Esophagus (tissue), 2 donors: ENCODE data around the gene CDT1. TPM values are rescaled to one million over a fixed set of nuclear protein-coding genes. Genes with fewer than 3 reads are reported as not detected.

Experiments used
- H3K27ac ChIP-seq, 2 donors: one replicate each; pipeline ENCODE4 v1.5.1; 2013; ENCODE audit warnings: low read depth in 2 of 2, mild to moderate bottlenecking in 2 of 2, inconsistent platforms in 1 of 2, low read length in 1 of 2, moderate library complexity in 1 of 2
- H3K27me3 ChIP-seq, 2 donors: one replicate each; pipeline ENCODE4 v1.6.1; 2013; ENCODE audit warnings: low read length in 2 of 2, control low read depth in 1 of 2, mild to moderate bottlenecking in 1 of 2; ENCODE audit not compliant: insufficient read depth in 2 of 2, control insufficient read depth in 1 of 2
- H3K36me3 ChIP-seq, 2 donors: one replicate each; pipeline ENCODE4 v1.6.1; 2013; ENCODE audit warnings: low read length in 1 of 2; ENCODE audit not compliant: control insufficient read depth in 2 of 2, insufficient read depth in 2 of 2
- H3K4me1 ChIP-seq, 2 donors: one replicate each; pipeline ENCODE4 v1.6.1; 2013; ENCODE audit warnings: low read length in 1 of 2; ENCODE audit not compliant: control insufficient read depth in 2 of 2, insufficient read depth in 2 of 2
- H3K4me3 ChIP-seq, 2 donors: one replicate each; pipeline ENCODE4 v1.5.1; 2013; ENCODE audit warnings: low read length in 2 of 2, mild to moderate bottlenecking in 2 of 2, low read depth in 1 of 2, moderate library complexity in 1 of 2
- H3K9me3 ChIP-seq, 2 donors: one replicate each; pipeline ENCODE4 v1.6.1; 2013; ENCODE audit warnings: mild to moderate bottlenecking in 2 of 2, low read depth in 1 of 2, low read length in 1 of 2, moderate library complexity in 1 of 2; ENCODE audit not compliant: control insufficient read depth in 2 of 2, insufficient read depth in 1 of 2
- WGBS, 2 donors: extraction: QIAGEN DNeasy Blood & Tissue Kit; methylation state at CpG; one replicate each; pipeline ENCODE4 v1.1.7; 2013; 5-methylcytosine and 5-hydroxymethylcytosine counted together
- polyA plus RNA-seq, 2 donors: library from polyadenylated mRNA; stranded (reverse); fragments of 200-250 nt; gene quantifications; one replicate each; pipeline ENCODE4 v1.2.3, GENCODE V29; 2013
- donor health status: healthy with polysubstance abuse.
- donor health status: Bipolar disorder and iron deficiency.

CDT1 gene
- polyA plus RNA-seq, 2 donors, result 5.8 to 9.9 TPM

DNA sequence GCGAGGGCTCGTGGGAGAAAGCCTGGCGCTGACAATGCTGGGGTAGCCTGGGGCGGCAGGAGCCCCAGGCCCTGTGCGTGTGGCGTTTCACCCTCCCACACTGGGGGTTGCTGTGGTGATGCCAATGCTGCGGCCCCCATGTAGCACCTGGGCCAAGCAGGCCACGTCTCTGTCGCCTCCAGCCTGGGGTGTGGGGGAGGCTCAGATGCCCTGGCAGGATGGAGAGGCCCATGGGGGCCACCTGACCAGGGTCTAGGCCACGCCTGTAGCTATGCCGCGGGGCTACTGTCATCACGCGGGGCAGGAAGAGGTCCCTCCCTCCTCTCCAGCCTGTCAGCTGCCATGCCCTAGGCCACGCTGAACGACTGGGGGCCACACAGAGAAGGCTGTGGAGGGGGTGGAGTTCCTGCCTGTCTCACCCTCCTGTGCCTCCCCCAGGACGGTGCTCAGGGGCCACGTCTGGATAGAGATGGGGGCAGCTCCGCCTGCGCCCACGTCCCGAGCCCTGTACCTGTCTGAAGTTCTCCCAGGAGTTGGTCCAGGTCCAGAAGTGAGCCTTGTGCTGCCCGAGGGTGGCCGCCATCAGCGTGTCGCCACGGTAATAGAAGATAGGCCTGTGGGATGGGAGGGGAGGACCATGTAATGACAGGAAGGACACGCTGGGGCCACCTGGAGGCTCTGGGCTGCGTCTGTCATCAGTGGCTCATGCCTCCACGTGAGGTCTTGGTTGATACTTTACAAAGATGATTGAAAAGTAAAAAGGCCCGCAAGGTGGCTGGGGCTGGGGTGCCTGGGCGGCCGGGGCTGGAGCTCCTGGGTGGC, 20.9 kb downstream of the CDT1 start:
- 85 to 89% methylated on average over 33 of the region's 33 CpGs for WGBS, 2 donors
- Histone ChIP-seq H3K9me3 (no peaks in the 10 kb centered on the region), H3K36me3 (peaks cover 0 to 32% of the 10 kb centered on the region in 2 donors), H3K4me1 (peaks cover 3 to 19% of the 10 kb centered on the region in 2 donors), H3K4me3 (no peak overlapping the region), H3K27me3 (no peaks in the 10 kb centered on the region), H3K27ac (no peak overlapping the region)

DNA sequence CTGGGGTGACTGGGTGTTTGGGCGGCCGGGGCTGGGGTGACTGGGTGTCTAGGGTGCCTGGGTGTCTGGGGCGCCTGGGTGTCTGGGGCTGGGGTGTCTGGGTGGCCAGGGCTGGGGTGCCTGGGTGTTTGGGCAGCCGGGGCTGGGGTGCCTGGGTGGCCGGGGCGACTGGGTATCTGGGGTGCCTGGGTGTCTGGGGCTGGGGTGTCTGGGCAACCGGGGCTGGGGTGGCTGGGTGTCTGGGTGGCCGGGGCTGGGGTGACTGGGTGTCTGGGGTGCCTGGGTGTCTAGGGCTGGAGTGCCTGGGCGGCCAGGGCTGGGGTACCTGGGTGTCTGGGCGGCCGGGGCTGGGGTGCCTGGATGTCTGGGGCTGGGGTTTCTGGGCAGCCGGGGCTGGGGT, 21.6 kb downstream of the CDT1 start:
- WGBS, 2 donors, result 89 to 98% methylated on average over 8 to 12 of the region's 12 CpGs
- Histone ChIP-seq H3K9me3 (no peaks in the 10 kb centered on the region), H3K36me3 (peaks cover 0 to 34% of the 10 kb centered on the region in 2 donors), H3K27me3 (no peaks in the 10 kb centered on the region), H3K4me1 (peaks cover 3 to 19% of the 10 kb centered on the region in 2 donors), H3K4me3 (no peak overlapping the region), H3K27ac (no peak overlapping the region)

DNA sequence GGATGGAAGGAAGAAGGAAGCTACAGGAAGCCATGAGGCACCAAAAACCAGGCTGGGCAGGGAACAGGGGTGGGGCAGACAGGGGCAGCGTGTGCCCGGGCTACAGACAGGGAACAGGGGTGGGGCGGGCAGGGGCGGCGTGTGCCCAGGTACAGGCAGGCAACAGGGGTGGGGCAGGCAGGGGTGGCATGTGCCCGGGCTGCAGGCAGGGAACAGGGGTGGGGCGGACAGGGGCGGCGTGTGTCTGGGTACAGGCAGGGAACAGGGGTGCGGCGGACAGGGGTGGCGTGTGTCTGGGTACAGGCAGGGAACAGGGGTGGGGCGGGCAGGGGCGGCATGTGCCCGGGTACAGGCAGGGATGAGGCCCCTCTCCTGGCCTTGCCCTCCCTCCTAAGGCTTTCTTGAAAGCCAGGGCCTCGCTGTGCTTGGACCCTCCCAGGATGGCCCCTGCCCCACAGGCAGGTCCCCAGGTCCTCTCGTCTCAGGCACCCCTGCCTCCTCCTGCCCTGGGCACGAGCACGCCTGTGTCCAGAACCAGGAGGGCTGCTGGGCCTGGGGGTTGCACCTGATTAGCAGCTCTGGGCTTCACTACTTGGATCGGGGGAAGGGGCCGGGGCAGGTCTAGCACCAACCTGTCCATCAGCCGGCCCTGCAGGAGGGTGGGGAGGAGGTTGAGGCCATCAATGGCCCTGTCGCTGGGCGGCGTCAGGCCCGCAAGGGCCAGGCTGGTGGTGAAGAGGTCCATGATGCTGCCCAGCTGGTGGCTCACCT, 22.7 kb downstream of the CDT1 start:
- no peaks in the 10 kb centered on the region for H3K9me3 ChIP-seq
- 76 to 79% methylated on average over 21 to 26 of the region's 26 CpGs for WGBS, 2 donors
- peaks cover 3 to 19% of the 10 kb centered on the region in 2 donors for H3K4me1 ChIP-seq
- peaks cover 0 to 33% of the 10 kb centered on the region in 2 donors for H3K36me3 ChIP-seq
- H3K27ac ChIP-seq, result peak overlapping the region in 1 of 2 donors; percentile 4
- no peak overlapping the region for H3K4me3 ChIP-seq
- no peaks in the 10 kb centered on the region for H3K27me3 ChIP-seq

DNA sequence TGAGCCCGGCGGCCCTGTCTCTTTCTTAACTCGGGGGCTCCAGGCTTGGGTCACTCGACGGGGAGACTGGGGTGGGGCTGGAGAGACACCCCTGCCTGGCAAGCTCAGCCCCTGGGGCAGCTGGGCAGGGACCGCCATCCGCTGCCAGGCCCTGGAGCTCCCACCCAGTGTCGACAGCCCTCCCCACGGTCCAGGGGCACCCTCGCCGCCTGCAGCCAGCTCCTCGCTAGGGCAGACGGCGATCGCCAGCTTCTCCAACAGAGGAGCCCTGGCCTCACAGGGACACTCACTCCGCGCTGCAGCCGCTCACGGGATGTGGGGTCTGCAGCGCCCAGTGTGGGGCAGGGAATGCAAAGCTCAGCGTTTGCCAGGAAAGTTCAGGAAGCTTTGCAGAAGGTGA, 24.1 kb downstream of the CDT1 start:
- peaks cover 0 to 19% of the 10 kb centered on the region in 2 donors for H3K36me3 ChIP-seq
- H3K4me1 ChIP-seq, result peaks cover 3 to 19% of the 10 kb centered on the region in 2 donors
- H3K9me3 ChIP-seq, result no peaks in the 10 kb centered on the region
- H3K27ac ChIP-seq, result no peak overlapping the region
- H3K27me3 ChIP-seq, result no peaks in the 10 kb centered on the region
- H3K4me3 ChIP-seq, result no peak overlapping the region
- 92 to 93% methylated on average over 21 of the region's 21 CpGs for WGBS, 2 donors

DNA sequence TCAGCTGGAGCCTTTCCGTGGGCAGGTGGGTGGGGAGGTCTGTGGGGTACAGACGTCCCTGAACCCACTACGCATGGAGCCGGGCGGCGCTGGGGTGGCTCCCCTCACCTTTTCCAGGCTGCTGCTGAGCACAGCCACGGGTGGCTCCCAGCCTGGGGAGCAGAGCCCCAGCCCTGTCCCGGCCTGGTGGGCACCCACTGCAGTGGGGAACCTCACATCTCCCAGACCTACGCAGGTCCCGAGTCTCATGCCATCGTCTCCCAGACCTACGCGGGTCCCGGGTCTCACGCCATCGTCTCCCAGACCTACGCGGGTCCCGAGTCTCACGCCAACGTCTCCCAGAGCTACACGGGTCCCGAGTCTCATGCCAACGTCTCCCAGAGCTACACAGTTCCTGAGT, 25.1 kb downstream of the CDT1 start:
- Histone ChIP-seq H3K4me3 (no peak overlapping the region), H3K36me3 (peaks cover 0 to 17% of the 10 kb centered on the region in 2 donors)
- WGBS, 2 donors, result 75 to 86% methylated on average over 24 of the region's 24 CpGs

DNA sequence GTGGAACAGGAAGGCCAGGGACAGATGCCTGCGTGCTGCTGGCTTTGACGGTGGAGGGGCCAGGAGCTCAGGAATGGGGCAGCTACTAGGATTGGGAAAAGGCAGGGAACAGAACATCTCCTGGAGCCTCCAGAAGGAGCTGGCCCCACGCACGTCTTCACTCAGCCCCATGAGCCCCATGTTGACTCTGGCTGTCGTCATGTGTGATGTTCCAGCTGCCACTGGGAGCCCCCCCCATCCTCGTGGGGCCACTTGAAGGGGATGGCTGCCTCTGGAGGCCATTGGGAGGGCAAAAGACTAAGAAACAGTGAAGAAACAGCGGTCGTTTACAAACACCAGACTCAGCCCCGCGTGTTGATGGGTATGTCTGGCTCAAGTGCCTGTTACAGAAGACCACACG, 26.7 kb downstream of the CDT1 start:
- Histone ChIP-seq H3K27ac (no peak overlapping the region), H3K9me3 (no peaks in the 10 kb centered on the region), H3K4me3 (no peak overlapping the region), H3K27me3 (no peaks in the 10 kb centered on the region), H3K36me3 (peaks cover 0 to 18% of the 10 kb centered on the region in 2 donors), H3K4me1 (peaks cover 3 to 19% of the 10 kb centered on the region in 2 donors)
- 71 to 74% methylated on average over 11 of the region's 11 CpGs for WGBS, 2 donors

More for the DNA sequence above, 25.1 kb downstream of the CDT1 start:
- Histone ChIP-seq H3K4me1 (peaks cover 3 to 19% of the 10 kb centered on the region in 2 donors), H3K27ac (no peak overlapping the region), H3K27me3 (no peaks in the 10 kb centered on the region), H3K9me3 (no peaks in the 10 kb centered on the region)

DNA sequence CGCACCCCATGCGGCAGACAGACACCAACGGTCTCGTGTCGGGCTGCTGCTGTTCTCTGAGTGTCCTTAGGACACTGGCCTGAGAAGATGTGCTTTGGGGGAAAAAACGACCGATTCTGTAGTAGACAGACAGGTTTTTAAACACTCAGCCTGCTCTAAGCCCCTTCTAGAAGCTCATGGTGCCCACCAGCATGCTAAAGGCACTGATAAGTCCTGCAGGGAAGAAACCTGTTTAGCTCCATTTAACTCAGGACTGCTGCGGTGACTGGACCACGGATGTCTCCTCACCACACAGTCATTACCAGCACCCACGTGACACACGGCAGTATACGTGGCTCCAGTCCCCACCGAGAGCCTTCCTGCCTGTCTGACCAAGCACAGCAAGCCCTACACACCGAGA, 27.2 kb downstream of the CDT1 start:
- H3K4me3 ChIP-seq, result no peak overlapping the region
- H3K27ac ChIP-seq, result no peak overlapping the region
- H3K36me3 ChIP-seq, result peaks cover 0 to 23% of the 10 kb centered on the region in 2 donors
- 89% methylated on average over 14 of the region's 14 CpGs for WGBS, 2 donors
- peaks cover 3 to 15% of the 10 kb centered on the region in 2 donors for H3K4me1 ChIP-seq
- H3K9me3 ChIP-seq, result no peaks in the 10 kb centered on the region
- H3K27me3 ChIP-seq, result no peaks in the 10 kb centered on the region

DNA sequence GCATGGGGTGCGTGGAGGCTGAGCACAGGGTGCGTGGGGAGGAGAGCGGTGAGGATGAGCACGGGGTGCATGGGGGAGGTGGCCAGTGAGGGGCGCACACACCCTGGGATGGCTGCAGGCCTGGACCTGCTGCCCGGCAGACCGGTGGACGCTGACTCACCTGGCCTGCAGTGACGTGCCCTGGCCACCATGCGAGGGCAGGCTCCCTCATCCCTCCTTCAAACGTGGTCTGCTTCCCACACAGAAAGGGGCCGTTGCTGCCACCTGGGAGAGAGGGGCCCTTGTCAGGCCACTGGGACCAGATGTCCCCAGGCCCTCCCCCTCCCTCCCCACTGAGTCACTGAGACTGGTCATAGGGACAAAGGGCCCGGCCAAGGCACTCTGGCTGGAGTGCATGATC, 28.2 kb downstream of the CDT1 start:
- 53 to 69% methylated on average over 12 to 13 of the region's 13 CpGs for WGBS, 2 donors

DNA sequence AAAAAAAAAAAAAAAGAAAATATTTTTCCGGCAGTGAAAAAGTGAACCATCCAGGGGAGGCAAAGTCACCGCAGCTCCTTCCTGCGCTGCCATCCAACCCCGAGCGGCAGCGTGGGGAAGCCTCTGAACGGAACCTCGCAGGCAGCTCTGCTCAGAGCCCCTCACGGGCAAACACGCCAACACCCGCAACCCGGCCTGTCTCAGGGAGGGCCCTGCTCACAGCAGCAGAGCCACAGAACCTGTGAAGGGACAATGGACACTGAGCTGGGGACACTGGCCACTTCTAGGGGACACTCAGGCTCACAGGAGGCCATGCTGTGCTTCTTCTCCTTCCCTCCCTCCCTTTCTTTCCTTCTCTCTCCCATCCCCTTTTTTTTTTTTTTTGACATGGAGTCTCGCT, 29.5 kb downstream of the CDT1 start:
- 94 to 97% methylated on average over 12 to 13 of the region's 13 CpGs for WGBS, 2 donors
- H3K36me3 ChIP-seq, result peaks cover 0 to 27% of the 10 kb centered on the region in 2 donors
- H3K9me3 ChIP-seq, result no peaks in the 10 kb centered on the region
- H3K4me1 ChIP-seq, result no peaks in the 10 kb centered on the region
- no peak overlapping the region for H3K27ac ChIP-seq
- no peaks in the 10 kb centered on the region for H3K27me3 ChIP-seq
- no peak overlapping the region for H3K4me3 ChIP-seq

More for the DNA sequence above, 28.2 kb downstream of the CDT1 start:
- peaks cover 0 to 26% of the 10 kb centered on the region in 2 donors for H3K36me3 ChIP-seq
- H3K27me3 ChIP-seq, result no peaks in the 10 kb centered on the region
- no peaks in the 10 kb centered on the region for H3K9me3 ChIP-seq
- no peak overlapping the region for H3K4me3 ChIP-seq
- H3K4me1 ChIP-seq, result peaks cover under 1 to 4% of the 10 kb centered on the region in 2 donors
- H3K27ac ChIP-seq, result no peak overlapping the region
